Activated CD8-positive, alpha-beta memory T cell treated with anti-CD3 and anti-CD28 coated beads, Interleukin-2, amount 10 ng/mL, durations not matched to agents 7 days and 5 days (primary cell): ENCODE measurements around the gene GPR22. TPM values are rescaled to one million over a fixed set of nuclear protein-coding genes. Genes with fewer than 3 reads are reported as not detected.

Experiments used
- ATAC-seq: fragments of 150-1000 bp; cut with Tn5 transposase; one replicate; pipeline ENCODE4 v1.10.0; 2021; ENCODE audit warnings: moderate library complexity
- CTCF ChIA-PET: fragments of 350-600 bp; sonication (Branson Sonifier 250); formaldehyde crosslinking; loops from one replicate; lab custom pipeline; 2021; ENCODE audit warnings: antibody characterized with exemption; lab: Charles Lee
- DNase-seq: peaks from one replicate; pipeline ENCODE4 v3.0.0-alpha.2; 2020
- H3K27ac Mint-ChIP-seq: one replicate; pipeline ENCODE4 v1.8.0; 2021; ENCODE audit warnings: mild to moderate bottlenecking, mixed read lengths
- H3K27me3 Mint-ChIP-seq: one replicate; pipeline ENCODE4 v1.8.0; 2021; ENCODE audit warnings: mixed read lengths
- H3K36me3 Mint-ChIP-seq: one replicate; pipeline ENCODE4 v1.8.0; 2021; ENCODE audit warnings: mild to moderate bottlenecking, mixed read lengths
- H3K4me1 Mint-ChIP-seq: one replicate; pipeline ENCODE4 v1.8.0; 2021; ENCODE audit warnings: mixed read lengths
- H3K4me3 Mint-ChIP-seq: one replicate; pipeline ENCODE4 v1.8.0; 2021; ENCODE audit warnings: mild to moderate bottlenecking, moderate library complexity, mixed read lengths
- H3K9me3 Mint-ChIP-seq: one replicate; pipeline ENCODE4 v1.8.0; 2022; ENCODE audit warnings: low read depth, mixed read lengths
- total RNA-seq, 2 experiments: library from RNA; stranded (reverse); gene quantifications; one replicate each; pipeline ENCODE4 v1.2.3, GENCODE V29; 2021

GPR22 gene
- total RNA-seq, 2 experiments from 2014 or later: not detected

DNA sequence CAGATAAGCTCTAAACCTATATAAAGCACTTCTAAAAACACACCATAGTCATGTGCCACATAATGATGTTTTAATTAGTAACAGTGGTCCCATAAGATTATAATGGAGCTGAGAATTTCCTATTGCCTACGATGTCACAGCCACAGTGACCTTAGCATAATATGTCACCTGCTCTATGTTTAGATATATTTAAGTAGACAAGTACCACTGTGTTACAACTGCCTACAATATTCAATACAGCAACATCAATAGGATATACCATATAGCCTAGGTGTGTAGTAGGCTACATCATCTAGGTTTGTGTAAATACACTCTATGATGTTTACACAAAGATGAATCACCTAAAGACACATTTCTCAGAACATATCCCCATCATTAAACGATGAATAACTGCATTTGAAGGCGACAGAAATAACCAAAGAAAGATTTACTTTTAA, 24.5 kb downstream of the GPR22 start:
- H3K27me3 Mint-ChIP-seq: no peaks in the 10 kb centered on the region

DNA sequence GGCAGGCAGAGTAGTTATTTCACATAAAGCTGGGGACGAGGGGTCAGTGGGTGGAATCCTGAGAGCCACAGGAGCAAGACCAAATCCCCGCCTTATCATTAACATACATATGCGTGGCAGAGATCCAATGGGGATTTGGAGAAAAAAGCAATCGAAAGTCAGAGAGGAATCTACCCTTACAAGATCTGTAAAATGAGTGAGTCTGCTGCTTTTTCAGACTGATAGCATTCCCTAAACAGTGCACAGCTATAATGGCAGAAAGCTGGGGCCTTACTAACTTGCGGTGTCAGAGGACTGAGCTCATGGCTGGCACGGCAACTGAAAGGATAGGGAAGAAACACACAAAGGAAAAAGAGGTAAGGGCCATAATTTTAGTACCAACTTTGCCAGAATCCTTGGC, 25.0 kb downstream of the GPR22 start:
- Mint-ChIP-seq H3K4me3 (no peak overlapping the region), H3K36me3 (peaks cover 19% of the 10 kb centered on the region), H3K27me3 (no peaks in the 10 kb centered on the region), H3K27ac (no peak overlapping the region), H3K4me1 (peaks cover 6% of the 10 kb centered on the region), H3K9me3 (no peaks in the 10 kb centered on the region)
- CTCF ChIA-PET: no interaction called here
- ATAC-seq (no peak), DNase-seq (no peak)

More for the DNA sequence above, 24.5 kb downstream of the GPR22 start:
- Mint-ChIP-seq H3K4me3 (no peak overlapping the region), H3K4me1 (peaks cover 6% of the 10 kb centered on the region), H3K9me3 (no peaks in the 10 kb centered on the region), H3K27ac (no peak overlapping the region), H3K36me3 (peaks cover 19% of the 10 kb centered on the region)
- DNase-seq: no peak
- CTCF ChIA-PET: no interaction called here
- ATAC-seq: no peak

DNA sequence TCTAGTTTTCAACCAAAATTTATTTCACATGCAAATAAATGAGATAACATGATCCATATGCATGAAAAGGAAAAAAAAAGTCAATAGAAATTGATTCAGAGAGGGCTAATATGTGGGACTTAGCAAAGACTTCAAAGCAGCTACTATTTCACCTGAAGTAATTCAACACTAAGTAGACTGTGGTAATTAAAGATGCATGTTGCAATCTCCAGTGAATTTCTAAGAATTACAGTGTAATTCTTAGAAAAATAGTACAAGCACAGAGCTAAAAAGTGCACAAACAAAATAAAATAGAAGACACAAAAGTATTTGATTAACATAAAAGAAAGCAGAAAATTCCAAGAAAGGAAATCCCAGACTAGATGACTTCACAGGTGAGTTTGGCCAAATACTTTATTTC, 25.7 kb downstream of the GPR22 start:
- ATAC-seq: no peak
- CTCF ChIA-PET: no interaction called here

DNA sequence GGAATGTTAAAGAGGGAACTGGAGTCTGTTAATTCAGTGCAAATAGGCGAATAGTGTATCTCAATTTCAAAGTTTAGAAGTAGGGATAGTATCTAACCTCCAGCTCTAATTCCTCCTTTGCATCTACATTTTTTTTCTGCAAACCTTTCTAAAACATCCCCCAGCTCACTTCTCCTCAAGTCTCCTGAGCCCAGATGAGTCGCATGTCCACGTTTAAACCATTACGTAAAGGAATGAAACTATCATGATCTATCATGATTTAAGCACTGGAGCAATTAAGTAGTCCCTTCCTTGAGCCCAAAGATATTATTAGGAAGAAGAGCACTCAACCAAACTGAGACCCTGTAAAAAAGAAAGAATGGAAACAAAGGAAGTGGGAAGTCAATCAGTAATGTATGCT, 29.9 kb downstream of the GPR22 start:
- CTCF ChIA-PET: interaction anchor here (0.6 kb wide), 1 partner anchor 59 kb away, joined by 3 read pairs; no protein-coding TSS in a partner anchor
- H3K9me3 Mint-ChIP-seq: no peaks in the 10 kb centered on the region
- no peak overlapping the region for H3K4me3 Mint-ChIP-seq
- no peak for ATAC-seq
- DNase-seq: no peak
- H3K27ac Mint-ChIP-seq: no peak overlapping the region
- H3K27me3 Mint-ChIP-seq: no peaks in the 10 kb centered on the region
- H3K4me1 Mint-ChIP-seq: peaks cover 3% of the 10 kb centered on the region
- peaks cover 8% of the 10 kb centered on the region for H3K36me3 Mint-ChIP-seq

More for the DNA sequence above, 25.7 kb downstream of the GPR22 start:
- H3K27me3 Mint-ChIP-seq: no peaks in the 10 kb centered on the region
- H3K9me3 Mint-ChIP-seq: no peaks in the 10 kb centered on the region
- no peak overlapping the region for H3K4me3 Mint-ChIP-seq
- peaks cover 3% of the 10 kb centered on the region for H3K4me1 Mint-ChIP-seq
- DNase-seq: no peak
- no peak overlapping the region for H3K27ac Mint-ChIP-seq
- peaks cover 18% of the 10 kb centered on the region for H3K36me3 Mint-ChIP-seq

DNA sequence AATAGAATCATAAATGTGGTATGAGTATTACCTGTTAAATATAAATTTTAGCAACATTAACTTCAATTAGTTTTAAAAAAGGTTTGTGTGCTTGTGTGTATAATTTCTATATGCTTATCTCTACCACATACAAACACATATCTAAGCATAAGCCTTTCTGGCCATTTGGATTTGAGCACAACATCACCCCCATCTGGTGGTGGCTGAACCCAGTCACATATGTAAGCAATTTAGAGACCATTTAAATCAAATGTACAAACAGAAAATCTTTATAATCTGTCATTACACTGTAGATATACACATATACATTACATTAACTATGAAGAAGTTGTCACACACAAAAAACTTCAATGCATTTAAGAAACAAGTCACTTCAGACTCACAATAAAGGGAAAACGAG, 31.7 kb downstream of the GPR22 start:
- no peak overlapping the region for H3K27ac Mint-ChIP-seq
- H3K27me3 Mint-ChIP-seq: no peaks in the 10 kb centered on the region
- no peak overlapping the region for H3K4me3 Mint-ChIP-seq
- DNase-seq (peak; percentile 54), ATAC-seq (no peak)
- CTCF ChIA-PET: interaction anchor here (0.6 to 1.9 kb wide), 6 partner anchors 9 to 354 kb away, joined by 3 to 9 read pairs (median 4); no protein-coding TSS in a partner anchor
- H3K9me3 Mint-ChIP-seq: no peaks in the 10 kb centered on the region
- H3K36me3 Mint-ChIP-seq: peaks cover 10% of the 10 kb centered on the region
- peaks cover 8% of the 10 kb centered on the region for H3K4me1 Mint-ChIP-seq

DNA sequence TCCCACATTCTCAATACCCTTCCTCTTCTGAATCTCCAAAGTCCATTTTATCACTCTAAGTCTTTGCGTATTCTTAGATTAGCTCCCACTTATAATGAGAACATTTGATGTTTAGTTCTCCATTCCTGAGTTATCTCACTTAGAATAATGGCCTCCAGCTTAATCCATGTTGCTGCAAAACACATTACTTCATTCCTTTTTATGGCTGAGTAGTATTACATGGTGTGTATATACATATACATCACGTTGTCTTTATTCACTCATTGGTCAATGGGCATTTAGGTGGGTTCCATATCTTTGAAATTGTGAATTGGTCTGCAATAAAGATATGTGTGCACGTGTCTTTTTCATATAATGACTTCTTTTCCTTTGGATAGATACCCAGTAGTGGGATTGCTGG, 32.3 kb downstream of the GPR22 start:
- Mint-ChIP-seq H3K36me3 (peaks cover 7% of the 10 kb centered on the region), H3K9me3 (no peaks in the 10 kb centered on the region), H3K4me1 (peaks cover 12% of the 10 kb centered on the region), H3K4me3 (no peak overlapping the region), H3K27me3 (no peaks in the 10 kb centered on the region), H3K27ac (no peak overlapping the region)
- ATAC-seq: no peak
- CTCF ChIA-PET: interaction anchor here (1.9 kb wide), 1 partner anchor 159 kb away, joined by 4 read pairs; no protein-coding TSS in a partner anchor
- DNase-seq: no peak

DNA sequence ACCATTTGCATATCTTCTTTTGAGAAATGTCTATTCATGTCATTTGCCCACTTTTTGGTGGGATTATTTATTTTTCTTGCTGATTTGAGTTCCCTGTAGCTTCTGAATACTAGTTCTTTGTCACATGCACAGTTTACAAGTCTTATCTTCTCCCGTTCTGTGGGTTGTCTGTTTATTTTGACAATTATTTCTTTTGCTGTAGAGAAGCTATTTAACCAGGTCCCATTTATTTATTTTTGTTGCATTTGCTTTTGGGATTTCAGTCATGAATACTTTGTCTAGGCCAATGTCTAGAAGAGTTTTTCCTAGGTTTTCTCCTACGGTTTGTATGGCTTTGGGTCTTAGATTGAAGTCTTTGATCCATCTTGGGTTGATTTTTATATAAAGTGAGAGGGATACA, 32.9 kb downstream of the GPR22 start:
- H3K27ac Mint-ChIP-seq: no peak overlapping the region
- H3K27me3 Mint-ChIP-seq: no peaks in the 10 kb centered on the region
- H3K9me3 Mint-ChIP-seq: no peaks in the 10 kb centered on the region
- H3K4me3 Mint-ChIP-seq: no peak overlapping the region
- CTCF ChIA-PET: no interaction called here
- H3K36me3 Mint-ChIP-seq: peaks cover 8% of the 10 kb centered on the region
- H3K4me1 Mint-ChIP-seq: peaks cover 12% of the 10 kb centered on the region
- ATAC-seq (no peak), DNase-seq (no peak)

DNA sequence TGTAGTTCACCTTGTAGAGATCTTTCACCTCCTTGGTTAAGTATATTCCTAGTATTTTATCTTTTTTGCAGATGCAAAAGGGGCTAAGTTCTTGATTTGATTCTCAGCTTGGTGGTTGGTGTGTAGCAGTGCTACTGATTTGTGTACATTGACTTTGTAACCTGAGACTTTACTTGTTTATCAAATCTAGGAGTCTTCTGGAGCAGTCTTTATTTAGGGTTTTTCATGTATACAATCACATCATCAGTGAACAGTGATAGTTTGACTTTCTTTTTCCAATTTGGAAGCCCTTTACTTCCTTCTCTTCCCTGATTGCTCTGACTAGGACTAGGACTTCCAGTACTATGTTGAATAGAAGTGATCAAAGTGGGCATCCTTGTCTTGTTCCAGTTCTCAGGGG, 33.8 kb downstream of the GPR22 start:
- H3K9me3 Mint-ChIP-seq: no peaks in the 10 kb centered on the region
- DNase-seq: no peak
- CTCF ChIA-PET: no interaction called here
- peaks cover 12% of the 10 kb centered on the region for H3K4me1 Mint-ChIP-seq
- no peak overlapping the region for H3K27ac Mint-ChIP-seq
- H3K27me3 Mint-ChIP-seq: no peaks in the 10 kb centered on the region
- peaks cover 11% of the 10 kb centered on the region for H3K36me3 Mint-ChIP-seq
- H3K4me3 Mint-ChIP-seq: no peak overlapping the region
- no peak for ATAC-seq

DNA sequence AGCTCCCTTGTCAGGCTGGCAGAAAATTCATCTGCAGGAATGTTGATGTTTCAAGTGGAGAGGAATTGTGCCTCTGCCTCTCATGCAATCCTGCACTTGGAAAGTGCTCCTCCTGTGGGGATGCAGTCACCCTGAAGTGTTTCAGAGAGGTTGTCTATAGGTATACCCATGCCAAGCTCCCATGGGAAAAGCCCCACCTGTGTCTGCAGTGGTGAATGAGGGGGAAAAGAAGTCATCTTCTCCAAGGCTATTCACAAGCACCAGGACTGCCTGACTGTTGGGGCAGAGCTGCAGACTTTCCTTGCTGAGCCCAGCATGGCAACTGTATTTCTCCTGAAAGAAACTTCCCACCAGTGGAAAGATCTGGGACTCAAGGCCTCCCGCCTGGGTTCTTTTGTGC, 35.5 kb downstream of the GPR22 start:
- no peak overlapping the region for H3K4me3 Mint-ChIP-seq
- peaks cover 12% of the 10 kb centered on the region for H3K4me1 Mint-ChIP-seq
- no peaks in the 10 kb centered on the region for H3K9me3 Mint-ChIP-seq
- H3K36me3 Mint-ChIP-seq: peaks cover 15% of the 10 kb centered on the region
- no peak for DNase-seq
- no peak for ATAC-seq
- no peaks in the 10 kb centered on the region for H3K27me3 Mint-ChIP-seq
- H3K27ac Mint-ChIP-seq: no peak overlapping the region
- CTCF ChIA-PET: interaction anchor here (1.0 kb wide), 1 partner anchor 9 kb away, joined by 3 read pairs; no protein-coding TSS in a partner anchor

DNA sequence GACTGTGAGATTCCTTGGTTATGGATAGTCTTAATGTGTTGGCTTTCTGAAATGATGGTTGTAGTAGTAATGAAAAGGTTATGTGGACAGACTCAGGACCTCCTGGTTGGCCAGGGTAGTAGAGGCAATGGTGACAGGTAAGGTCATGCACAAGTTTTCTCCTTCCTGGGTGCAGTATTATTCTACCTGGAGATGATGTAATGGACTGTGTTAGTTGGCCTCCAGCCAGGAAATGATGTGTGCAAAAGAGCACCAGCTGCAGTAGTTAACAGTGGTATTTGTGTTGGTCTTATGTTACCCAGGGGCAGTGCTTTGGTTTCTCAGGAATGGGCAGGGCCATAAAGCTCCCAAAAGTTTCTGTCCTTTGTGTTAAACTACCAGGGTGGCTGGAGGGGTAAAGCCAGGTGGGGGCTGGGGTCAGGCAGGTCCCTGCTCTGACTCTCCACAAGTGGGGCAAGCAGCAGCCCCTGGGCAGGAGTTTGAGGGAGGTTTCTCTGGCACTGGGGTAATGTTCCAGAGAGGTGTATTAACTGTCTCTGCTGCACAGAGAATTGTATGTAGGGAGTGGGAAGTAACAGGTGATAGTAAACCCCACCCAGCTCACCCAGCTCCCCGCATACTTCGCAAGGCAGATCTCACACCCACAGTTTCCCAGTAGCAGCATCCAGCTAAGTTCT, 36.3 kb downstream of the GPR22 start:
- H3K27me3 Mint-ChIP-seq: no peaks in the 10 kb centered on the region
- peaks cover 4% of the 10 kb centered on the region for H3K9me3 Mint-ChIP-seq
- H3K36me3 Mint-ChIP-seq: peaks cover 20% of the 10 kb centered on the region
- H3K4me1 Mint-ChIP-seq: peaks cover 12% of the 10 kb centered on the region
- no peak overlapping the region for H3K27ac Mint-ChIP-seq
- DNase-seq (no peak), ATAC-seq (no peak)
- CTCF ChIA-PET: interaction anchor here (0.9 kb wide), 1 partner anchor 9 kb away, joined by 3 read pairs; no protein-coding TSS in a partner anchor
- no peak overlapping the region for H3K4me3 Mint-ChIP-seq

DNA sequence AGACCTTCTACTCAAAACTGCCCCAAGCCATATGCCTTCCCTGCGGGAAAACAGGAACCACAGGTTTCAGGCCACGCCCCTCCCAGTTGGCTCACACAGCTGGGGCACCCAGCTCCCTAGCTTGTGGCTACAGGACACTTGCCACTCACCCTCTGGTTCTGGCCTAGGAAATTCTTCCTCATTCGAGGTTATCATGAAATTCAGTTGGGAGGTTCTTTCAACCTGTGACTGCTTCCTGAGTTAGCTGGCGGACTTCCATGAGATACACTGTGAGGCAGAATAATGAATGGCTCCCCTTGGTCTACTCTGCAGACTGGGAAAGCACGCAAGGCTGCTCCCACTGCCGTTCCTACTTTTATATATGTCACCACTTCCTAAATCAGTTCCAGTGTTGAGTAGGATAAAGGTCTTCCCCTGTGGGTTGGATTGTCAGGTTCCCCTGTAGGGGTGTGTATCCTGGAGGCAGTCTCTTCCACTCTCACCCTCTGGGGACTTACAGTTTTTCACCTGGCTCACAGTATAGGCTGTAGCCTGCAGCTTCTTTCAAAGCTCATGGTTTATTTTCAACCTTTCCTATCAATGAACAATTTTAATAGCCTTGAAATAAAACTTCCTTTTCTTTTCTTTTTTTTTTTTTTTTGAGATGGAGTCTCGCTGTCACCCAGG, 37.0 kb downstream of the GPR22 start:
- peaks cover 21% of the 10 kb centered on the region for H3K36me3 Mint-ChIP-seq
- CTCF ChIA-PET: interaction anchor here (0.9 kb wide), 1 partner anchor 9 kb away, joined by 3 read pairs; no protein-coding TSS in a partner anchor
- H3K4me3 Mint-ChIP-seq: no peak overlapping the region
- no peak overlapping the region for H3K27ac Mint-ChIP-seq
- H3K4me1 Mint-ChIP-seq: peaks cover 12% of the 10 kb centered on the region
- H3K27me3 Mint-ChIP-seq: no peaks in the 10 kb centered on the region
- H3K9me3 Mint-ChIP-seq: peaks cover 4% of the 10 kb centered on the region
- DNase-seq (no peak), ATAC-seq (no peak)
